K562 (cell line): Measurements from ENCODE around the gene ZNF441. TPM values are rescaled to one million over a fixed set of nuclear protein-coding genes. Genes with fewer than 3 reads are reported as not detected.

Experiments
- ATAC-seq: fragments of 200-7000 bp; cut with Tn5 transposase; 3 replicates; pipeline ENCODE4 v1.9.1; 2020; ENCODE audit warnings: moderate library complexity
- BruUV-seq: library from RNA; stranded (reverse); fragments of 400-500 nt; replicated peaks from 2 replicates; lab custom pipeline; 2021; lab: Mats Ljungman, UMichigan
- CTCF ChIA-PET: fragments of 300-600 bp; formaldehyde crosslinking; extraction: SDS; loops from one replicate; lab custom pipeline; 2021; ENCODE audit warnings: low intra/inter-chr PET ratio; lab: Yijun Ruan, JAX
- POLR2A ChIA-PET: fragments of 300-600, 350-650 bp; sonication (Branson Sonifier 250); formaldehyde crosslinking; extraction: SDS; loops from one replicate; lab custom pipeline; 2021; ENCODE audit warnings: antibody characterized with exemption, inconsistent platforms; lab: Yijun Ruan, JAX
- DNase-seq, 4 experiments: peaks; one replicate each; pipeline versions ENCODE4 v3.0.0 to v3.0.0-alpha.2; 2011 to 2018; ENCODE audit warnings: low spot score in 3 of 4, mixed read lengths in 3 of 4; ENCODE audit errors: extremely low read depth in 1 of 4
- FAIRE-seq: peaks from 2 replicates; lab custom pipeline; 2011; peaks lifted over from hg19 to GRCh38; lab: Jason Lieb, UNC
- H2AFZ ChIP-seq: 2 replicates; pipeline ENCODE4 v1.6.0; 2011; ENCODE audit warnings: low read depth, low read length, control low read depth, inconsistent platforms
- H3K27ac ChIP-seq: fragments of 200-600 bp; 3 replicates; pipeline ENCODE4 v1.8.0; 2011; ENCODE audit warnings: low read depth, mild to moderate bottlenecking, control low read depth, inconsistent platforms, low read length, moderate library complexity, mixed read lengths; ENCODE audit errors: extremely low read depth
- H3K27me3 ChIP-seq, 2 experiments: fragments of 300-600 bp in 1 of 2; 2 replicates in 1 of 2; 3 replicates in 1 of 2; pipeline versions ENCODE4 v1.6.0 to v1.8.0; 2011; ENCODE audit warnings: inconsistent platforms in 2 of 2, low read length in 2 of 2, mild to moderate bottlenecking in 1 of 2, mixed read lengths in 1 of 2, moderate library complexity in 1 of 2; ENCODE audit not compliant: control insufficient read depth in 2 of 2, insufficient read depth in 2 of 2
- H3K36me3 ChIP-seq: fragments of 300-600 bp; 3 replicates; pipeline ENCODE4 v1.8.0; 2011; ENCODE audit warnings: mild to moderate bottlenecking, low read length, inconsistent platforms; ENCODE audit not compliant: control insufficient read depth, insufficient read depth
- H3K4me1 ChIP-seq, 2 experiments: fragments of 200-600 bp in 1 of 2; replicated peaks in 1 of 2; 2 replicates in 1 of 2; 3 replicates in 1 of 2; pipeline versions ENCODE4 v1.5.1 to v1.8.0; 2011; ENCODE audit warnings: inconsistent platforms in 2 of 2, low read length in 2 of 2, mild to moderate bottlenecking in 1 of 2, mixed read lengths in 1 of 2, moderate library complexity in 1 of 2; ENCODE audit not compliant: control insufficient read depth in 2 of 2, insufficient read depth in 2 of 2
- H3K4me2 ChIP-seq: 2 replicates; pipeline ENCODE4 v1.6.1; 2011; ENCODE audit warnings: low read length, control low read depth, inconsistent platforms, mixed read lengths; ENCODE audit not compliant: insufficient read depth
- H3K4me3 ChIP-seq: fragments of 200-600 bp; sonication (generic), shearing (Covaris generic); 2 replicates; pipeline ENCODE4 v1.5.1; 2016; ENCODE audit warnings: control low read depth, inconsistent platforms
- H3K79me2 ChIP-seq: fragments of 200-600 bp; 3 replicates; pipeline ENCODE4 v1.8.0; 2011; ENCODE audit warnings: low read length, inconsistent platforms; ENCODE audit not compliant: control insufficient read depth, insufficient read depth
- H3K9ac ChIP-seq, 2 experiments: 2 replicates each; pipeline versions ENCODE4 v1.6.0 to v1.6.1; 2011; ENCODE audit warnings: low read depth in 2 of 2, low read length in 2 of 2, control low read depth in 1 of 2, inconsistent platforms in 1 of 2, mild to moderate bottlenecking in 1 of 2, mixed read lengths in 1 of 2; ENCODE audit not compliant: insufficient read depth in 1 of 2
- H3K9me1 ChIP-seq: one replicate; pipeline ENCODE4 v1.6.0; 2011; ENCODE audit warnings: inconsistent platforms, mild to moderate bottlenecking, low read length, moderate library complexity; ENCODE audit not compliant: control insufficient read depth, insufficient read depth
- H3K9me3 ChIP-seq: replicated peaks from 2 replicates; pipeline ENCODE4 v1.5.1; 2011; ENCODE audit warnings: low read depth, low read length, inconsistent platforms; ENCODE audit not compliant: control insufficient read depth, insufficient read depth
- H4K20me1 ChIP-seq: replicated peaks from 2 replicates; pipeline ENCODE4 v1.6.1; 2011; ENCODE audit warnings: low read length, inconsistent platforms, mixed read lengths; ENCODE audit not compliant: control insufficient read depth, insufficient read depth
- ASH1L ChIP-seq: fragments of 450-650 bp; IDR thresholded peaks from 2 replicates; pipeline ENCODE4 v1.6.1; 2018; ENCODE audit warnings: borderline replicate concordance, mild to moderate bottlenecking, low read depth; ENCODE audit not compliant: partially characterized antibody
- ATF3 ChIP-seq, 2 experiments: fragments of 450-650 bp in 1 of 2; sonication (generic) in 1 of 2; formaldehyde crosslinking in 1 of 2; IDR thresholded peaks in 1 of 2; conservative IDR thresholded peaks in 1 of 2; 2 replicates each; pipeline versions ENCODE4 v1.6.1 to v1.8.1; 2016 to 2023; ENCODE audit warnings: mild to moderate bottlenecking in 2 of 2, moderate library complexity in 2 of 2, inconsistent platforms in 1 of 2, missing genetic modification reagents in 1 of 2
- BRD9 ChIP-seq: fragments of 450-650 bp; IDR thresholded peaks from 2 replicates; pipeline ENCODE4 v1.6.1; 2018; ENCODE audit warnings: low read depth; ENCODE audit not compliant: partially characterized antibody
- C11orf30 ChIP-seq: fragments of 450-650 bp; IDR thresholded peaks from 2 replicates; pipeline ENCODE4 v1.6.1; 2016; ENCODE audit warnings: low read depth, mild to moderate bottlenecking
- ETS2 ChIP-seq: IDR thresholded peaks from 2 replicates; pipeline ENCODE4 v1.6.1; 2016; ENCODE audit warnings: borderline replicate concordance, missing genetic modification characterization, mild to moderate bottlenecking, moderate library complexity, missing compliant biosample characterization; ENCODE audit not compliant: poor library complexity, severe bottlenecking
- HDAC6 ChIP-seq: IDR thresholded peaks from 2 replicates; pipeline ENCODE4 v1.6.1; 2012; ENCODE audit warnings: low read depth, mild to moderate bottlenecking, control low read depth, inconsistent platforms, low read length, moderate library complexity
- HNRNPLL ChIP-seq: fragments of 200-400 bp; formaldehyde crosslinking; IDR thresholded peaks from 2 replicates; pipeline ENCODE4 v1.6.1; 2017; ENCODE audit warnings: low read length, low read depth, mild to moderate bottlenecking; ENCODE audit not compliant: poor library complexity, severe bottlenecking
- HOXB6 ChIP-seq: fragments of 250-450 bp; sonication (Bioruptor Pico); IDR thresholded peaks from 2 replicates; pipeline ENCODE4 v1.5.1; 2022; ENCODE audit warnings: mild to moderate bottlenecking, borderline replicate concordance
- LCOR ChIP-seq: sonication (generic); formaldehyde crosslinking; IDR thresholded peaks from 2 replicates; pipeline ENCODE4 v1.8.0; 2022; ENCODE audit warnings: mild to moderate bottlenecking, missing genetic modification reagents
- RBM34 ChIP-seq: fragments of 200-400 bp; formaldehyde crosslinking; IDR thresholded peaks from 2 replicates; pipeline ENCODE4 v1.6.1; 2018; ENCODE audit warnings: low read length, borderline replicate concordance; ENCODE audit not compliant: insufficient read depth
- SMARCA4 ChIP-seq: fragments of 450-650 bp; IDR thresholded peaks from 2 replicates; pipeline ENCODE4 v1.6.1; 2016
- ZBTB33 ChIP-seq: sonication (generic); formaldehyde crosslinking; IDR thresholded peaks from 2 replicates; pipeline ENCODE4 v1.8.1; 2023; ENCODE audit warnings: mild to moderate bottlenecking, missing genetic modification reagents
- ZBTB43 ChIP-seq: sonication (generic); formaldehyde crosslinking; IDR thresholded peaks from 2 replicates; pipeline ENCODE4 v1.8.0; 2023; ENCODE audit warnings: mild to moderate bottlenecking, missing genetic modification reagents
- ZFP36 ChIP-seq: fragments of 150-350 bp; IDR thresholded peaks from 2 replicates; pipeline ENCODE4 v1.6.1; 2018; ENCODE audit warnings: low read length, low read depth; ENCODE audit not compliant: partially characterized antibody
- ZNF511 ChIP-seq: sonication (generic); formaldehyde crosslinking; IDR thresholded peaks from 2 replicates; pipeline ENCODE4 v1.8.0; 2022; ENCODE audit warnings: mild to moderate bottlenecking, missing genetic modification reagents
- ZNF586 ChIP-seq: fragments of 450-650 bp; formaldehyde crosslinking; conservative IDR thresholded peaks from 2 replicates; pipeline ENCODE4 v1.4.0; 2020; ENCODE audit warnings: mild to moderate bottlenecking, moderate library complexity
- ZNF717 ChIP-seq: fragments of 250-450 bp; sonication (Bioruptor Pico); IDR thresholded peaks from 2 replicates; pipeline ENCODE4 v1.5.0; 2021
- WGBS: fragments of 100-300 bp; shearing (Covaris generic); methylation state at CpG from one replicate; pipeline ENCODE4 v1.1.6; 2016; ENCODE audit warnings: low coverage, mixed read lengths; ENCODE audit not compliant: insufficient coverage; ENCODE audit errors: missing lambda C conversion rate; 5-methylcytosine and 5-hydroxymethylcytosine counted together
- in situ Hi-C: fragments of 300-500 bp; cut with MboI; formaldehyde crosslinking; loops from 4 replicates; pipeline ENCODE4 v1.15.0; 2018; ENCODE audit warnings: inconsistent platforms, mixed read lengths
- intact Hi-C: fragments of 100-400 bp; cut with micrococcal nuclease; formaldehyde crosslinking; loops from 2 replicates; pipeline ENCODE4 v1.14.2; 2022
- polyA plus RNA-seq, 8 experiments: library from polyadenylated mRNA; depleted of rRNA in 4 of 8; stranded (reverse) in 5 of 8; unstranded in 3 of 8; fragments of >200 nt; fragmentation: Nextera tagmentation in 2 of 8; fragmentation: Illumina TruSeq in 1 of 8; extraction: Ambion mirVana in 2 of 8; extraction: Trizol in 1 of 8; gene quantifications; 2 replicates each; pipeline versions ENCODE4 v1.2.1 to v1.2.3, GENCODE V29; 2011 to 2014; ENCODE audit warnings: inconsistent platforms in 1 of 8, missing spikeins in 1 of 8
- total RNA-seq, 7 experiments: library from RNA; depleted of rRNA in 6 of 7; stranded (reverse); fragments of >200 nt in 6 of 7; fragmentation: Illumina TruSeq in 2 of 7; extraction: Trizol in 2 of 7; gene quantifications; 2 replicates each; pipeline versions ENCODE4 v1.2.1 to v1.2.3, GENCODE V29; 2011 to 2021; ENCODE audit warnings: low replicate concordance in 1 of 7

ZNF441 gene
- total and polyA plus RNA-seq, 9 of the 15 experiments (the other 6 are each of a cell fraction or from before 2014, with no cell fraction given): 1.9 to 14.0 (median 7.8) TPM

- H3K4me3 ChIP-seq: no peak overlapping the region
- H3K9me3 ChIP-seq: peaks cover 17% of the 10 kb centered on the region
- H3K9ac ChIP-seq: no peak overlapping the region
- in situ Hi-C loops: no loop called here
- DNase-seq (no peak), FAIRE-seq (no peak), ATAC-seq (no peak)
- H3K4me1 ChIP-seq: peaks cover 7 to 18% of the 10 kb centered on the region in 2 experiments
- BruUV-seq: no TSS peak
- WGBS: 76% methylated on average over 4 of the region's 4 CpGs
- H3K36me3 ChIP-seq: peaks cover 9% of the 10 kb centered on the region; the same call in 2 of the 3 replicates
- peaks cover 32% of the 10 kb centered on the region for H3K79me2 ChIP-seq
- no peaks in the 10 kb centered on the region for H3K9me1 ChIP-seq
- no peak overlapping the region for H3K27ac ChIP-seq
- H3K27me3 ChIP-seq: no peaks in the 10 kb centered on the region
- intact Hi-C loops: loop anchor here (5.0 kb wide), 1 partner anchor 68 kb away; no protein-coding TSS in a partner anchor
- H2AFZ ChIP-seq: no peak overlapping the region
- ChIA-PET POLR2A (no interaction called here), CTCF (no interaction called here)
- H3K4me2 ChIP-seq: no peak overlapping the region
- H4K20me1 ChIP-seq: no peaks in the 10 kb centered on the region
- TF ChIP-seq ASH1L: no peak
- no peak for TF ChIP-seq ZBTB43 (CRISPR knock-in tag)
- TF ChIP-seq ZFP36: peak; percentile 66
- no peak for TF ChIP-seq BRD9
- TF ChIP-seq HOXB6 (CRISPR knock-in tag): no peak
- no peak for TF ChIP-seq ZNF717 (CRISPR knock-in tag)
- no peak for TF ChIP-seq HNRNPLL
- no peak for TF ChIP-seq ATF3 (IDR thresholded peaks at IDR 0.05)
- no peak for TF ChIP-seq ATF3 (CRISPR knock-in tag; conservative IDR thresholded peaks at IDR 0.05)
- TF ChIP-seq ZBTB33: peak; percentile 48; the same call in 1 of the 2 replicates
- no peak for TF ChIP-seq ETS2 (tag)
- TF ChIP-seq SMARCA4: no peak
- TF ChIP-seq RBM34: no peak
- TF ChIP-seq HDAC6: no peak
- TF ChIP-seq ZNF586 (CRISPR knock-in tag): no peak
- no peak for TF ChIP-seq C11orf30
- no peak for TF ChIP-seq ZNF511 (CRISPR knock-in tag)
- no peak for TF ChIP-seq LCOR (CRISPR knock-in tag)
Observed at GRCh38 chr19:11769995-11770394, 3.2 kb downstream of the ZNF441 start.
